ENCODE results near the gene ZSCAN4.

DNA sequence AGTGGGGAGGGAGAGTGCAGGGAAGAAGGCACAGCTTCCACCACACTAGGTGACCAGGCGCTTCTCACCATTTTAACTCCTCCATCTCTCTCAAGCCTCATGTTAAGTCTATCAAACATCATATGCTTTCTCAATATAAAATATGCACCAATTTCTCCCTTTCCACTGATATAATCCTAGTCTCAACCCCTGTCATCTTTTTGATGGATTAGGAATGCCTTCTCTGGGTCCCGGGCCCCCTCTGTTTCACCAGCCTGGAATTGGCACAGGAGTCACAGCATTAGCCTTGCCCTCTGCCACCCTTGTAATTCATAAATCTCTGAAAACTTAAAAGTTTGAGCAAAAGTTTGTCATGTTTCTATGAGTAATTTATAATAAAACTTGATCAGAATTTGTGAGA lies at the start of gene ZSCAN4:
- TF ChIP-seq CTCF (IDR thresholded peaks at IDR 0.05), result no peak
- TF ChIP-seq POLR2A (IDR thresholded peaks at IDR 0.05), result no peak
